Sigmoid colon (tissue), 4 donors: ENCODE measurements around the gene PRLH.

Experiments used
- EP300 ChIP-seq, 4 donors: sonication (generic); formaldehyde crosslinking; IDR thresholded peaks; one replicate each; pipeline ENCODE4 v1.6.1; 2017; ENCODE audit warnings: antibody characterized with exemption in 4 of 4
- POLR2A ChIP-seq, 2 donors: fragments of 450-650 bp; IDR thresholded peaks; one replicate each; pipeline ENCODE4 v1.6.1; 2016; ENCODE audit warnings: antibody characterized with exemption in 2 of 2, mild to moderate bottlenecking in 2 of 2, moderate library complexity in 2 of 2
- POLR2AphosphoS5 ChIP-seq, 4 donors: sonication (generic); formaldehyde crosslinking; IDR thresholded peaks; one replicate each; pipeline ENCODE4 v1.6.1; 2017; ENCODE audit warnings: antibody characterized with exemption in 4 of 4
- TF ChIP-seq, protein P1 (sequence below), 4 experiments: fragments of 450-650 bp in 3 of 4; fragments of 200-600 bp in 1 of 4; IDR thresholded peaks; one replicate each; pipeline ENCODE4 v1.5.1; 2016 to 2019; ENCODE audit warnings: antibody characterized with exemption in 4 of 4, mild to moderate bottlenecking in 3 of 4, moderate library complexity in 2 of 4

DNA sequence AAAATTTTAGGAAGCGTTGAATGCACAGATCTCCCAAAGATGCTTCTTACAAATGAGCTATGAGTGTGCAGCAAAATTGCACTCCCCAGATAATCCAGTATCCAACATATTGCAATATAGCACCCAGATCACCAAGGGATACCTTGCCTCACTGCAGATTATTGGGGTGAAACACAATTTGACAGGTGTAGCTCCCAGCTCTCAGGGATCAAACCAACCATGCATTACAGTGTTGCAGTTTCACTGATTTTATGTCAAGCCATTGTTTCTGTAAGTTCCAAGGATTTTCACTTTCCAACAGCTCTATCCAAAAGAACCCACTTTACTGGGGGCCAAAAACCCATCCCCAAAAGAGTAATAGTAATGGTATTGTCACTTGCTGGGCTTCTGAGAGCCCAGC, 10.8 kb upstream of the PRLH start:
- TF ChIP-seq, protein P1, sequence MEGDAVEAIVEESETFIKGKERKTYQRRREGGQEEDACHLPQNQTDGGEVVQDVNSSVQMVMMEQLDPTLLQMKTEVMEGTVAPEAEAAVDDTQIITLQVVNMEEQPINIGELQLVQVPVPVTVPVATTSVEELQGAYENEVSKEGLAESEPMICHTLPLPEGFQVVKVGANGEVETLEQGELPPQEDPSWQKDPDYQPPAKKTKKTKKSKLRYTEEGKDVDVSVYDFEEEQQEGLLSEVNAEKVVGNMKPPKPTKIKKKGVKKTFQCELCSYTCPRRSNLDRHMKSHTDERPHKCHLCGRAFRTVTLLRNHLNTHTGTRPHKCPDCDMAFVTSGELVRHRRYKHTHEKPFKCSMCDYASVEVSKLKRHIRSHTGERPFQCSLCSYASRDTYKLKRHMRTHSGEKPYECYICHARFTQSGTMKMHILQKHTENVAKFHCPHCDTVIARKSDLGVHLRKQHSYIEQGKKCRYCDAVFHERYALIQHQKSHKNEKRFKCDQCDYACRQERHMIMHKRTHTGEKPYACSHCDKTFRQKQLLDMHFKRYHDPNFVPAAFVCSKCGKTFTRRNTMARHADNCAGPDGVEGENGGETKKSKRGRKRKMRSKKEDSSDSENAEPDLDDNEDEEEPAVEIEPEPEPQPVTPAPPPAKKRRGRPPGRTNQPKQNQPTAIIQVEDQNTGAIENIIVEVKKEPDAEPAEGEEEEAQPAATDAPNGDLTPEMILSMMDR (IDR thresholded peaks at IDR 0.05) = no peak
- TF ChIP-seq POLR2A (IDR thresholded peaks at IDR 0.05) (no peak), POLR2AphosphoS5 (IDR thresholded peaks at IDR 0.05) (no peak), EP300 (IDR thresholded peaks at IDR 0.05) (no peak)
